Kidney capillary endothelial cell (primary cell): ENCODE measurements around the gene NRGN.

Experiments used
- DNase-seq: peaks from one replicate; pipeline ENCODE4 v3.0.0-alpha.2; 2018; ENCODE audit warnings: low spot score

The NRGN gene

GRCh38 chr11:124788521-124788920 lies 48.8 kb downstream of the NRGN start:
- DNase-seq, result no peak

DNA sequence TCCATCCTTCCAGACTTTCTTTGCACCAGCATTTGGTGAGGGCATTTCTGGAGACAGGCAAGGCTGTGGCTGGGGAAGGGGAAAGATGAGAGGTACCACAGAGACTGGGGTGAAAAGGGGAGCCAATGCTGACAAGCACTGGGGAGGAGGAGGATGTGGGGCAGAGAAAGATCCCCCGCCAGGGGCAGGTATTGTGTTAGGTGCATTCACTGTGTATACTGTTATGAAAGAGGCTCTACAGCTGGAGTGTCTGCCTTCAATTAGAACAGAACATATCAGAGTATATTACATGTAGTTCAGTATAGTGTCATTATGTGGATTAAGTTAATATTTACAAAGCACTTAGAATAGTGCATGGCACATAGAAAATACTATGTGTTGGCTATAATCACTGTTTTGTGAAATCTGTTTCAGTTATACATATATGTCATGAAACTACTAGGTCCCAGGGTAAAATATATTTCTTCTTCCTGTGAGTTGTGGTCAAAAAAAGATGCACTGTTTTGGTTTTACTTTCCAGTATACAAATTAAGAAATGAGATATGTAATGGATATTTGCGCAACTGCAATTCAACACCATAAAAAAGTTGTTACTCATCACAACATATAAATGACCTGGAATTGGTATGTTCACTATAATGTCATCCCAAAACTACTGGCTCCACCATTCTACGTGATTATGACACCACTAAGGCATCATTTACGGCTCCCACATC lies 52.0 kb downstream of the NRGN start:
- DNase-seq, result no peak

DNA sequence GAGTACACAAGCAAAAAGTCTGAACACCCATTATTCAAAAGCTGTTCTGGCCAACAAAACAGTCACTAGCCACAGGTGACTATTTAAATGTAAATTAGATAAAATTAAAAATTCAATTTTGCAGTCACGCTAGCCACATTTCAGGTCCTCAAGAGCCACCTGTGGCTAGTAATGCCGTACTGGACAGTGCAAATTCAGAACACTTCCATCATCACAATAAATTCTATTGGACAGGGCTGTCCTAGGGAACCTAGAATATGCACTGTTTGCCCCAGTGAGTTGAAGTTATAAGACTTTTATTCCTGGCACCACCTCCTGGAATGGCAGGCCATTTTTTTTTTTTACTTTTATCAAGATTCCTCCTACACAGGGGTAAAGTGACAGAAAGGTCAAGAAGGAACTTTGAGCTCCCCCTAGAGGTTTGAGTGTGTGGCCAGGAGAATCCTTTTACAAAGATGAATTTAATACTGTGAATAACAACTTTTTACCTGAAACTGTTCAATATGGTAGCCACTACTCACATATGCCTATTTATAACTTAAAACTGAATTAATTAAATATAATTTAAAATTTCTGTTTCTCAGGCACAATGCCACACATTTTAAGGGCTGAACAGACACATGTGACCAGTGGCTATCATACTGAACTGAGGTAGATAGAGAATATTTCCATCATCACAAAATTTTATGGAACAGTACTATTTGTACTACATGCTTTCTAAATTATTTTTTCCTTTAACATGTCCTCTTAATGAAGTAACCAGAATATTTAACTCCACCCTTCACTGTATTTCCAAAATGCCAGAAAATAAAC lies 53.9 kb downstream of the NRGN start:
- peak; percentile 58 for DNase-seq

GRCh38 chr11:124796312-124796711 lies 56.6 kb downstream of the NRGN start:
- no peak for DNase-seq
